22Rv1 (cell line): ENCODE measurements around the gene MSMB.
"Not testable (repeated sequence)": the region's sequence is repeated elsewhere in the genome, so short reads cannot be mapped to it uniquely, and the experiment has no call there.

Source experiments
- H3K27ac ChIP-seq: fragments of 450-650 bp; 2 replicates; pipeline ENCODE4 v1.5.1; 2017
- ZFX ChIP-seq: fragments of 450-650 bp; IDR thresholded peaks from 2 replicates; pipeline ENCODE4 v1.6.1; 2017; ENCODE audit warnings: antibody characterized with exemption, borderline replicate concordance
- TF ChIP-seq, protein P1 (sequence below): fragments of 450-650 bp; IDR thresholded peaks from 2 replicates; pipeline ENCODE4 v1.5.1; 2017; ENCODE audit warnings: mild to moderate bottlenecking

The MSMB gene

DNA sequence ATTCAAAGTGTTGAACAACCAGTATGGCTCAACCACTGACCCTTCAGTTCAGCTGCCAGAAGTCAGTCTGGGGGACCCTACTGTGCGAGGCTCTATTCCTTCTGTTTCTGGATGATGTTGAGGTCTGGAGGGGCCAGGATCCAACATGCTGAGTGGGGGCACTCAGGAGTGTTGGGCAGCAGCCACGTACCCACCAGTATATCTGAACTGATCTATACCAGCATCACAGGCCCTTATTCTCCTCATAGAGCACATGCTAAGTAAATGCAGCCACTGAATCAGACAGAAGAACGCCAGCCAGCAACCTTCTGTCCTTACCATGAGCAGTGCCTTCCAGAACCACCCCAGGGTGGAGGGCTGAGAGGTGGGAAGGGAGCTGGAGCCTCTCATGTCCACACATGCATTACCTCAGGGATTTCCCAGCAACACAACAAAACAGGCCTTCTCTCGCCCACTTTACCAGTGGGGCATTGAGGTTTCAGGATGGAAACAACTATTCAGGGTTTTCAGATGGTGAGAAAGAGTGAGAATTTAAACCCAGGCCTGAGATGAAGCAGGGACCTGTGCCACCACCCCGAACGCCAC, 6.8 kb upstream of the MSMB start:
- TF ChIP-seq ZFX: no peak
- TF ChIP-seq, protein P1, sequence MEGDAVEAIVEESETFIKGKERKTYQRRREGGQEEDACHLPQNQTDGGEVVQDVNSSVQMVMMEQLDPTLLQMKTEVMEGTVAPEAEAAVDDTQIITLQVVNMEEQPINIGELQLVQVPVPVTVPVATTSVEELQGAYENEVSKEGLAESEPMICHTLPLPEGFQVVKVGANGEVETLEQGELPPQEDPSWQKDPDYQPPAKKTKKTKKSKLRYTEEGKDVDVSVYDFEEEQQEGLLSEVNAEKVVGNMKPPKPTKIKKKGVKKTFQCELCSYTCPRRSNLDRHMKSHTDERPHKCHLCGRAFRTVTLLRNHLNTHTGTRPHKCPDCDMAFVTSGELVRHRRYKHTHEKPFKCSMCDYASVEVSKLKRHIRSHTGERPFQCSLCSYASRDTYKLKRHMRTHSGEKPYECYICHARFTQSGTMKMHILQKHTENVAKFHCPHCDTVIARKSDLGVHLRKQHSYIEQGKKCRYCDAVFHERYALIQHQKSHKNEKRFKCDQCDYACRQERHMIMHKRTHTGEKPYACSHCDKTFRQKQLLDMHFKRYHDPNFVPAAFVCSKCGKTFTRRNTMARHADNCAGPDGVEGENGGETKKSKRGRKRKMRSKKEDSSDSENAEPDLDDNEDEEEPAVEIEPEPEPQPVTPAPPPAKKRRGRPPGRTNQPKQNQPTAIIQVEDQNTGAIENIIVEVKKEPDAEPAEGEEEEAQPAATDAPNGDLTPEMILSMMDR: no peak
- peak overlapping the region; percentile 40; the same call in 1 of the 2 replicates for H3K27ac ChIP-seq

DNA sequence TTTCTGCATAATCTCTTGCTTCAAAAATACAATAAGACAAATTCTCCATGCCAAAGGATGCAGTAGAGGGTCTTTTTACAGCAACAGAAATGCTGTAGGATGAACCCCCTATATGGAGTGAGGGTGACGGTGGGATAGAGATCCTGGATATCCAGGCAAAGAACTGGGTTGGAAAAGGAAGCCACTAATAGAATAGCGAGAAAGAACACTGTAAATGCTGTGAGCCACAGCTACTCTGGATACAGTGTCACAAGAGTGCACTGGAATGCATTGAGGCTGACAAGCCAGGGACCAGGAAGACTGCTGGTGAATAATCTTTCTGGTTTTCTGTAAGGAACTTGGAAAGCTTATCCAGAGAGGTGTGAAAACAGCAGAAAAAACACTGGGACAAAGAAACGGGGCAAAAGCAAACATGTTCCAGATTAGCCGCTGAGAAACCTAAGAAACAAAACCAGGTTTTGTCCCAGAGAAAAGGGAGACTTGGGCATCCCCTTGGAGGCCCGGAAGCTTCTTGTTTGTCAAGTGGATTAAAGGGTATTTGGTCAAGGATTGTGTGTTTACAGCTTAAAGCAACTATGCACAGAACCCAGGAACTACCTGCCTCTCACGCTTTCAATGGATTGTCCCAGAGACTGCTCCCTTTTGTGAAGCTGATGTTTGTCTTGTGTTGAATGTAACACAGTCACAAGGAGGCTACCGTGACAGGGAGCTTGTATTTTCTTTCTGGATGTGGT, 6.2 kb upstream of the MSMB start:
- peak overlapping the region; percentile 40; the same call in 1 of the 2 replicates for H3K27ac ChIP-seq
- TF ChIP-seq, protein P1: no peak
- no peak for TF ChIP-seq ZFX

DNA sequence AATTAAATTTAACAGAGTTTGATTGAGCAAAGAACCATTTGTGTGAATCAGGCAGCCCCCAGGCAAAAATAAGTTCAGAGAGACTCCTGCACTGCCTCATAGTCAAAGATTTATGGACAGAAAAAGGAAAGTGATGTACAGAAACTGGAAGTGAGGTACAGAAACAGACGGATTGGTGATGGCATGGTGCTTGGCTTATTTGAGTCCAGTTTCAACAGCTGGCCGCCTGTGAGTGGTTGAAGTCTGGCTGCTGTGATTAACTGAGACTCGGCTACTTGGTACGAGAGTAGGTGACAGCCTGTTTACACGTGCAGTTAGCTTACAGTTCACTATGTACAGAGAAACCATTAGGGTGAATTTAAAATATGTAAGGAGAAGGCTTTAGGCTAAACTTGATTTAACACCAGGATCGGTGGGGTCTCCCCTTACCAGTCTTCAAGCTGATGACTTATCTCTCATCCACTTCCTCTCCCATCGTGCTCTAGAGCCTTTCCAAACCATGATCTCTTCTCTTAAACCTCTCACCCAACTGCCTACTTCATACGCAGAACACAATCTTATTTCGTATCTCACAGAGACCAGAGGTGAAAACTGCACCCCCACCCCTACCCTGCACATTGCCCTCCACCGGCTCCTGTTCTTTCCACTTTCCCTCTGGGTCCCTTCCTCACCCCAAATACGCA, 5.0 kb upstream of the MSMB start:
- no peak for TF ChIP-seq ZFX
- TF ChIP-seq, protein P1: no peak

DNA sequence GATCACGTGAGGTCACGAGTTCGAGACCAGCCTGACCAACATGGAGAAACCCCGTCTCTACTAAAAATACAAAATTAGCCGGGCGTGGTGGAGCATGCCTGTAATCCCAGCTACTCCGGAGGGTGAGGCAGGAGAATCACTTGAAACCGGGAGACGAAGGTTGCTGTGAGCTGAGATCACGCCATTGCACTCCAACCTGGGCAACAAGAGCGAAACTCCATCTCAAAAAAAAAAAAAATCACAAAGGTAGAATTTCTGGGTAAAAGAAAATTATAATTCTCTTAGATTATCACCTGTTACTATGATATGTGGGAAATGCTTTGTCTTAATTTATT, 3.4 kb upstream of the MSMB start:
- not testable (repeated sequence) for H3K27ac ChIP-seq

More for the DNA sequence above, 5.0 kb upstream of the MSMB start:
- no peak overlapping the region for H3K27ac ChIP-seq

DNA sequence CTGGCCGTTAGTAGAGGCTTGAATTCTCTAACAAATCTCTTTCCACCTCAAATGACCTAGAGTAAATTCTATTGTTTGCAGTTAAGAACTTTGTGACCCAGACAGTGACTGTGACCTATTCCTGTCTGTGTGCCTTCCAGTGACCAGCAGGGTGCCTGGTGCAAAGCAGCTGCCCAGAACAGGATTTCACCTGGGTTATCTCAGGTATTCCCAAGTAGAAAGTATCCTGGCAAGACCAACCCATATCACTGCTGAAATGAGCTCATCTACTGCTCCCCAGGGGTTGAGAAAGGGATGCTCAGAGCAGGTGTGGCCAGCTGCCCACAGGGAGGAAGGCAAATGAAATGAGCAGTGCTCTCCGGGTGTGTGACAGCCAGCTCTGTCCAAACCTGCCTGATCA, 2.1 kb upstream of the MSMB start:
- TF ChIP-seq ZFX: no peak
- TF ChIP-seq, protein P1: no peak
- no peak overlapping the region for H3K27ac ChIP-seq

DNA sequence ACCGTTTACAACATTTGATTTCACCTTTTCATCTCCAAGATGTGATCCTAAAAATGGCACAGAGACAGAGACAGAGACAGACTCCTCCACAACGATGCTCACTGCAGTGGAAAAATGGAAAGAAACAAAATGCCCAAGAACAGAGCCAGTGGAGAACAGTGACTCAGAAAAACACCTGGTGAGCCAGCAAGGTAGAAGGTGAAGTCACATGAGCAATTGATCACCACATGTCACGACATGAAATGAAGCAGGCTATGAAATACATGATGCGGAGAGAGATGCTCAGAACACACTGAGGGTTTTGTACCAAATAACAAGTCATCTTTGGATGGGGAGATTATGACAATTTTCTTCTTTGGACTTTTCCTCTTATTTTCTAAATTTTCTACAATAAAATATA, 3.5 kb downstream of the MSMB start:
- TF ChIP-seq, protein P1: no peak
- no peak for TF ChIP-seq ZFX

DNA sequence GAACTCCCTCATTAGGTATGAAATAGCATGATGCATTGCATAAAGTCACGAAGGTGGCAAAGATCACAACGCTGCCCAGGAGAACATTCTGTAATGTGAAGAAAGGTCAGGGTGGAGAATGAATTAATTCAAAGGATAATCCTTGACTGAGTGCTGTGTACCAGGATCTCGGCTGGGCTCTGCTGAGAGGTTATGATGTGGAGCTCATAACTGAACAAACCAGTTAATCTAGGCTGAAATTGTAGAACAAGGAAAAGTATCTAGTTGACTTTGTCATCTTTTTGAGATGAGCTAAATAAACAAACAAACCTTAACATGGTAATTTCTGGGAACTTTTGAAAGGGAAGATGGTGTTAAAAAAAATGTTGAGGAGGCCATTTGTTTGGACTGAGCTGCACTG, 6.1 kb downstream of the MSMB start:
- no peak overlapping the region for H3K27ac ChIP-seq
- TF ChIP-seq ZFX: no peak
- TF ChIP-seq, protein P1: no peak

More for the DNA sequence above, 3.5 kb downstream of the MSMB start:
- no peak overlapping the region for H3K27ac ChIP-seq
